Dedifferentiated amniotic fluid mesenchymal stem cell (primary cell): ENCODE measurements around the gene NRP2.

Source experiments
- DNase-seq: peaks from one replicate; pipeline ENCODE4 v3.0.0-alpha.2; 2016; ENCODE audit errors: extremely low spot score

Gene NRP2

DNA sequence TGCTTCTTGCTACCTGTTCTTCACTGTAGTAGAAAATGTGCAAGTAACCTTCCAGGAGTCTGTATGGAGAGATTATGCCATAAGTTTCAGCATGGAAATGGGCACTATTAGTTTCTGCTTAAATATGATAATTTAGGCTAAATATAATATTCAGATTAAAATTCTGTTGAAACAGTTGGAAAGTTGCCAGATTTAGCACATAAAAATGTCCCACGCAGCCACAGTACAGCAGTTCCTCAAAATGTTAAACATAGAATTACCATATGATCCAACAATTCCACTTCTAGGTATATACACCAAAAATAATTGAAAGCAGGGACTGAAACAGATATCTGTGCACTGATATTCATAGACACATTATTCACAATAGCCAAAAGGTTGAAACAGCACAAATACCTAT, 121.2 kb downstream of the NRP2 start:
- no peak for DNase-seq

DNA sequence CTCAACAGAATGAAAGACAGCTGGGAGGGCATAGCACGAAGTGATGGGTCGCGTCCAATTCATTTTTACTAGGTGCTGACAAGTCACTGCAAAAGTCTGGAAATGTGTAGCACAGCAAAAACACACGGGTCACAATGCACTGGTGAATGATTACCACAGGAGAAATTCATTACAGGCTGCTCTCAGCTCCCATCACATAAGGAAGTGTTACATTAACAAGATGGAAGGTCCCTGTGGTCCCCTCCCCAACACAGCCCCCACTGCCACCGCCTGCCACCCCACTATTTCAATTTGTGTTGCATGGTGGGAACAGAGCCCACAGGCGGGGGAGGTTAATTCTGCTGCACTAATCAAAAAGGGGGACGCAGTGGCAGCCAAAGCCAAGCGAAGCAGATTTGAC, 122.8 kb downstream of the NRP2 start:
- no peak for DNase-seq

DNA sequence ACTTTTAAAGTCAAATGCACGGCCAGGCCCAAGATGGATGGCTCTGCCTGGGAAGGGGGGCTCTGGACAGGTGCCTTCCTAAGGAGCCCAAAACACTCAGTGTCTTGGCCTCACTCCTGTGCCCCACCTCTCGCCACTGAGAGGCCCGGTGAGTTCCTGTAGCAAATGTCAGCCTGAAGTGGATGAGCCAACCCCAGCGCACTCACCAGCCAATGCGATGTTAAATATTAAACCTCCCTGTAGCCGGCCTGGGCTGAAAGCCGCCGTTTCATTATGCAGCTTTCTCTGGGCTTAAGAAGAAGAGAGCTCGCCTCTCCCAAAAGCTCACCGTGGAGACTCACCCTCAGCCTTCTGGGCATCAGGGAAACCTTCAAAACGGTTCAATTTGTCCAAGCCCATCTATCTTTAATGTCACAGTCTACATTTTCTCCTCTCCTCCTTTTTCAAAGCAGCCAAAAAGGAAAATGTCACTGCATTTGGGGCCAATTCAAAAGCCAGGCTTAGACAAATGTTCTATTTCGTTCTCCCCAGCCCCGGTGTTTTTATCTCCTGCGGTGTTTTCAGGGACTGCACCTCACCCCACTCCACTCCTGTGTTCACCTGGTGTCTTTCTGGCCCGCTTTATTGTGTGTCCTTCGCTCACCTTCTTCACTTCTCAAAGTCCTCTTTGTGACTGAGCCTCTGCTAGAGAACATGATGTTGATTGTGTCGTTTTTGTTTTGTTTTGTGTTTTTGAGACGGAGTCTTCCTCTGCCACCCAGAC, 124.0 kb downstream of the NRP2 start:
- no peak for DNase-seq

DNA sequence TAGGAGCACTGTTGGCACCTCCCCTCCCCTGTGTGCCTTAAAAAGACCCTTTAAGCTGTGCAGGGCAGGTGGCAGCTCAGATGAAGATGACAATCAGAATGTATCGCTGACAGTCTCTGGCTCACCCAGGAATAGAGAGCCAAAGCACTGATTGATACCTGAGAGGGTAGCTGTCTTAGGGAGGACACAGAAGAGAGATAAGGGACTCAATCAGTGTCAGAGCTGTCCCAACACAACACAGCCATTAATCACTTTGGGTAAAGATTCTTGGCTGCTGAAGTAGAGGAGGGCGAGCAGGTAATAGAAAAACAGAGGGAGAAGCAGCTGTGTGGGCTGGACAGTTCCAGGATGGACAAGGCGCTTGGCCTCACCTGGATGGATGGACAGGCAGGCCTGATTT, 124.9 kb downstream of the NRP2 start:
- DNase-seq: no peak

DNA sequence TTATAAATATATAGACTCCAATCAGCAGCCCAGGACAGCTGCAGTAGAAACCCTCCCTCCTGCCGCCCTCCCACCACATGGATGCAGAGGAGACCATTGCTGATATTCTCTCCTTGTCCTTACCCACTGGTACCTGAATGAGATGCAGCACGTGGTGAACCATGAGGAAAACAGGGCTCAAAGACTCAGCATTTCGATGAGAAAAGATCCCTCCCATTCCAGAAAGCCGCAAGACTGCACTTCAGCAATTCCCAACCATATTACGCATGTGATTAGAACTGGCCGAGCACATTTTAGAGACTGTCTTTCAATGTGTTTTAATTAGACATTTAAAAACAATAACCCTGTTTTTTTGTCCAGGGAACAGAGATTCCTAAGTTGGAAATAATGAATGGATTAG, 125.5 kb downstream of the NRP2 start:
- DNase-seq: no peak

DNA sequence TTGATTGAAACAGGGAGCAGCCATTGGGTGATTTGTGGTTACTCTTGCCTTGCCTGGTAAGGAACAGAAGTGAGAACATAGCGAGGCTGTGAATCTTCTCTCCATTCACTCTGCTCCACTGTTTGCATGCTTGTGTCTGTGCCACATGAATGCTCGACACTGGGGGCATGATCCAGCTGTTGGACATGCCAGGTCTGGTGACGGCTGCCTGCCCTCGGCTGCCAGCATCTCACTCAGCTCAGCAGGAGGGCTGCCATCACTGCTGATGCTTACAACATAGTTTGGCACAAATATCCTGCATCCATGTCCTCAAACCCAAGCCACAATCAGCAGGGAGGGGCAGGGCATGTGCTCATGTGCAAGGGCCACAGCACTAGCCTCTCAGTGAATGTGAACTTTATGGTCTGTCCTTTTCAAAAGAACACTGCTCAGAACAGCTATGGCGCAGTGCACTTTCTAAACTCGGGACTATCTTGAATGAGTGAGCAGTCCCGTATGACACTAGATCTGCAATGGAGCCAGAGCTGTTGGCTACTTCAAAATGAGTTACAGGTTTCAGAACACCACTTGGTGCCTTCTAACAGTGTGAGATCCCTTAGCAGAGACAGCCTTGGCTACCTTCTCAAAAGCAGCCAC, 126.3 kb downstream of the NRP2 start:
- DNase-seq: no peak

DNA sequence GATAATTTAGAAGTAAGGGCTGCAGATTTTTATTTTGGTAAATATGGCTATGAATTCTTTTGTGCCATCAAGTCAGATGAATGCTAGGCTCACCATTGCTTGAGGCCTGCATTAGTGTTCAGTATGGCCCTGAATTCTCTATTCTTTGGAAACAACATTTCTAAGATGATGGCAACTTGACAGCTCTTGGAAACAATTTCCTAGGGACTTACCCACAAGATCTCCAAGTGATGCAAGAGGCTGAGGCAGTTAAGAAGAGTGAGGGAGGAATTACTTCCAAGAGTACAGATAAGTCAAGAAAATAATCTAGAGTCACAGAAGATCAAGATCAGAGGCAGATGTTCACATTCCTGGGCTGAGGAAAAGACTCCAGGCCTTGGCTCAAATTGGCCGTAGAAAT, 129.1 kb downstream of the NRP2 start:
- DNase-seq: no peak

DNA sequence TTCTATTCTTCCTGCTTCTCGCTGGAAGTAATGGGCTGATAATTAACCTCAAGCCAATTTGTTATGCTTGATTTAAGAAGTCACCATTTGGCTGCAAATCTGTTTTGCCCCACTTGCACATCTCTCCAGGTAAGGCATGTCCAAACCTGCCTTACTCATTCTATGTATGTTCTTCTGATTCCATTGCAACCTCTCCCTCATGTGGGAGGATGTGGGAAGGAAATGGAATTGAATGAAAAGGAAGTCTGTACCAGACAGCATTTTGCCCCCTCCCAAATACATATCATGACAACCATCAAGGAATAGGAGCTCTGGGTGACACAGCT, 131.7 kb downstream of the NRP2 start:
- no peak for DNase-seq

DNA sequence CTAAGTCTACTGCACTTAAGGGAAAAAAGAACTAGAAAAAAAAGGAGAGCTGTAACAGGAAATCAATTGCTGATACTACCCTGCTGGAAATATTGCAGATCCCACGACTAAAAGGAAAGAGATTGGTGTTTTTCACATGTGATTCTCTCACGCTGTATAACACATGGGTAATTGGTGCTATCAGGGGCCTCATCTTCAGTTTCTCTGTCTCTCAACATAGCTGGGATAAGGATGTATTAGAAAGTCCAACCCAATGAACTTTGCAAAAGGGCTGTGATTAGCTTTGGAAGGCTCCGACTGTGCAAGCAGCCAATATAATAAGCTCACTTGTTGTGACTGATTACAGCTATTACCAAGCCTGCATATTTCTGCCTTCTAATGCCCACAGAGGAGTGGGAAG, 133.4 kb downstream of the NRP2 start:
- no peak for DNase-seq

DNA sequence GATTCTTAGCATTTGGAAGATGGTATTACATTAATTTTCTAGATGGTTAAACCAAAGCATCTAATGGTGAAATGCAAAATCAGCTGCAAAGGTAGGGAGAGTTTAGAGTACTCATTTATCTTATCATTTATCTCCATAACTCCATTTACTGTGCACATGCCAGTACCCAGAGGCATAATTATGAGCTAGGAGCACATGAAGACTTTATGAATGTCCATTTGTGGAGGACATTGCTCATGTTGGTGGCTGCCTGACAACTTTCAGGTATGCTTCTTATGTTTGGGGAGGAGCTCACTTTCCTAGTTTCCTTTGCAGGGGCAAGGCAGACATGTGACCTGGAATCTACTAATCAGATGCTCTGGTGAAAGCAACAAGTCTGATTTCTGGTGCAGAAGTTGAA, 134.0 kb downstream of the NRP2 start:
- DNase-seq: no peak

DNA sequence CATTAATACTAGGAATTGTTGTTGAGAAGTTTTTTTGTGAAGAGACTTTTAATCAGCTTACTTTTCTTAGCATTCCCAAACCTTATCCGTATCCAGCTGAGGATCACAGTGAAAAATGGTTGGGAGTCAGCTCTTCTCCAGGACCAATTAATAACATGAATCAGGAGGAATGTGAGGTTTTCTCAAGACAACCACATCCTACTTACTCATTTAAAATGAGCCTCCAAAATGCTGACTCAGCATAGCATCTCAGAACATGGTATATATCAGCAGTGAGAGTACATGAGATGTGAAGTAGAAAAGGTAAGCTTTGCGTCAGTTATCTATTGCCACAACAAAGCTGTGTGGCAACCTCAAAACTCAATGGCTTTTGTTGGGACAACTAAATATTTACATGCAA, 140.3 kb downstream of the NRP2 start:
- no peak for DNase-seq

DNA sequence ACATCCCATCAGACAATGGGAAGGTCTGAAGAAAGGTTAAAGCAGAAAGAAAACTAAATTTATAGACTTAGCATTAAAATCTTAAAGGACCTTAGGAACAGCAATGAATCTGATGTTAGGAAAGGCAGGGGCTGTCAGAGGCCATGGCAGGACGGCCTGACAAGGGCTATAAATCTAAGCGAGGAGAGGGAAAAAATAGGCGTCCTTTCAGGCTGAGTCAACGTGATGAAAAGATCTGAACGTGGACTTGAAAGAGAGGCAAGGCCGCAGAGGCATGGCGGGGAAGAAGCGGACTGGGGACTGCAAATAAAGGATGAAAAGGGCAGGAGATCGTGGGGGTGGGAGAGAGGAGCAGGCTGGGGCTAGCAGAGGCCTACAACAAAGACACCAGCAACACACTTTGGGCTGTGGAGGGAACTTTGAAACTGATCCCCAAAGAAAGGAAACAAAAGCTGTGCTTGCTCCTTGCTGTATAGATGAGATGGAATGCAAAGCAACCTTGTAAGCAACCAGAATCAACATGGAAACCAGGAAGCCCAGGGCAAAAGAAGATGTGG, 145.6 kb downstream of the NRP2 start:
- no peak for DNase-seq

DNA sequence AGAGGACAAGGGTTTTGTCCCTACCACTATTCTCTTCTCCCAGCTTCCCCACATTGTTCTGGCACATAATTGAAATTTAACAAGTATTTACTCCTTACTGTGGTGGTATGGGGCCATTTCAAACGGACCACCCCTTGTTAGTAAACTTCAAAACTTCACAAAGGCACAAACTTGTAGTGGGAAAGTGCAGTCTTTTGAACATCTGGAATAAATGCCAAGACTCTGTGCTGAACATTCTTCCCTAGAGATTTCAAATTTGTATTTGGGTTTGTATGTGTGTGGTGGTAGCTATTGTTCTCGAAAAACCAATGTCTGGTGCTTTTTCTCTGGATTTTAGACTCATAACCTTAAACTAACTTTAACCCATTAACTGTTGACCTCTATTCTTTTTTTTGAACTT, 151.6 kb downstream of the NRP2 start:
- no peak for DNase-seq

DNA sequence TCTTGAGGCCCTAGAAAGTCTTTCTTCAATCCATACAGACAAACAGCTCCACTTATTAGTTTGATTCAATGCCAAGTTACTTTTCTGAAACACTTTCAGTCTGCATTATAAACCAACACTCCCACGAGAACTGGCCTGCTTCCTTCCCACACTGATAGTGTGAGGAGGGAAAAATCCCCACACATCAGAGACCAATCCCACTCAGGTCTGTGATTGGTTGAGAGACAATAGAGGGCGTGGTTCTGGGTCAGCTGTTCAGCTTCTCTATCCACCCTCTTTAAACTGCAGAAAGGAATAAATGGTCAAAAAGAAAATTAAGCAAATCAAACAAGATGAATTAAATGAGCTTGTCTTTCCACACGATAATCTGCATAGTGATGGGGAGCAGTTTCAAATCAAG, 152.5 kb downstream of the NRP2 start:
- no peak for DNase-seq

DNA sequence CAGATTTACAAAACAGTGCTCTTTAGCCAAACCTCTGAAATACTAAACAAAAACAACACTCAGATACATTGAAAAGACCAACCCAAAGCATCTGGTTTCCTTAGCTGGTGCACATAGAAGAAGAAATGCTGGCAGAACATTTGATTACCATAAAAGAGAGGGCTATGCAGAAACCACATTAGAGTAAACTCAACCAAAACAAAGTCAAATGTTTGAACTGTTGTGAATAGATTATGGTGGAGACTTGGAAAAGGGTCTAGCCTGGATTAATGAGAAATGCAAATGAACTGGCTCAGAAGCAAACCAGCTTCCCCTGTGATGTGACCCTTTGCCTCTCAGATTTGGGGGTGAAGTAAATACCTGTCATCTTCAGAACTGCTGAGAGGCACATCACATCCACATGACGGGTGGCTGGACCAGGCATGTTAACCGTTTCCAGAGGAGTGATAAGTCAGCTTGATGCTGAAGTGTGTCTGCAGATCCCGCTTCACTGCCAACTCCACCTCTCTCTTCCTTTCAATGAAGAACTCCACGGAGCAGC, 153.0 kb downstream of the NRP2 start:
- DNase-seq: peak; percentile 37

DNA sequence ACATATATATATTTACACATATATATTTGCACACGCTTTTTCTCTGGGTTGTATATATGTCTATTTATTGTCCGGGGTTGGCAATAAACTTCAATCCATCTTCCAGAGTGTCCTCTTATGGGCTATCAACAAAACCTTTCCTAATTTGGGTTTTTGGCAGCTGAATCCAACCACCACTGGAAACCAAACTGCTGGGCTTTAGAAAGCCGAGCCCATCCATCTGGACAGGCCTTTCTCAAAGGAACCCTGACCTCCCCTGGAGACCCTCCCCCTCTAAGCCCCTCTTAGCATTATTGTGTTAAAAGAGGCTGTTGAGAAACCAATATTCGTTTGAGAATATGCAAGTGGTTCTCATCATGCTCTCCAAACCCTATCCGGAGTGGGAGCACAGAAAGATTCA, 153.6 kb downstream of the NRP2 start:
- DNase-seq: no peak

DNA sequence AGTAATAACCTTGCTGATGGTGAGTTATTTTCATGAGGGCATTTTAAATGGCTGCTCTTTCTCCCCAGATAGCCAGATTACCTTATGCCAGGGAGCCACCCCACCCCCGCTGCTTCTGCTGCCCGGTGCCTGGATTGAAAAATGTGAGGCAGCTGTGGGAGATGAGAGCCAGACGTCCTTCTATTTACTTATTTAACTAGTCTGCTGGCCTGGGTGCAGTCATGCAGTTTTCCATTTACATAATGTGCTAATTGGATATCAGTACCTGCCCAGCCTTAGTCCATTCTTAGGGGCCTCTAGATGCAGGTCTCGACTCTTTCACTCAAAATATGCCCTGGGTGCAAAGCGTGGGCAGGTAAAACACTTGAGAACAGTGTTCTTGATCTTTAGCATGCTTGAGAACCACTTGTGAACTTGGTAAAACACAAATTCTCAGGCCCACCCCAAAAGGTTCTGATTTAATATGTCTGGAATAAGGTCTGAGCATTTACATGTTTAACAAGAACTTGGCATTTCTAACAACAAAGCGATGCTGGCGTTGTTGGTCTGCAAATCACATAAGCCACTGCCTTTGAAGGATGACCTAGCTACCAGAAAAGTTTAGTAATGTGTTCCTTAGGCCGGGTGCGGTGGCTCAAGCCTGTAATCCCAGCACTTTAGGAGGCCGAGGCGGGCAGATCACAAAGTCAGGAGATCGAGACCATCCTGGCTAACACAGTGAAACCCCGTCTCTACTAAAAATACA, 154.3 kb downstream of the NRP2 start:
- no peak for DNase-seq

DNA sequence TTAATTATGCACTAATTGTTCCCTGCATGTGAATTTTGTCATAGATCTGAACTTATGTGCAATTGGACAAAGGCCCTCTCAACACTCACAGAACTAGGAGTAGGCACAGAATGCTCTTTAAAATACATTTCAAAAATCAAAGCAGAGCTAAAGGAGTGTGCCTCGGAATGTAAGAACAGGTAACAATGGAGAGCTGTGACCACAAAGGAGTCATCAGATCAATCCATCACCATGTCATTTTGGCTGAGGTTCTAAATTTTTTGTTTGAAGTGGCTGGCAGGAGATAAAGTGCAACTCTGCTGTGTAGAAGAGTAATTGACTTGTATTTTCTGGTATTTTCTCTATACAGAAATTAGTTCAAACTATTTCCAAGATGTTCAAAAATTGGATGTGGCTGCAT, 155.4 kb downstream of the NRP2 start:
- DNase-seq: no peak

DNA sequence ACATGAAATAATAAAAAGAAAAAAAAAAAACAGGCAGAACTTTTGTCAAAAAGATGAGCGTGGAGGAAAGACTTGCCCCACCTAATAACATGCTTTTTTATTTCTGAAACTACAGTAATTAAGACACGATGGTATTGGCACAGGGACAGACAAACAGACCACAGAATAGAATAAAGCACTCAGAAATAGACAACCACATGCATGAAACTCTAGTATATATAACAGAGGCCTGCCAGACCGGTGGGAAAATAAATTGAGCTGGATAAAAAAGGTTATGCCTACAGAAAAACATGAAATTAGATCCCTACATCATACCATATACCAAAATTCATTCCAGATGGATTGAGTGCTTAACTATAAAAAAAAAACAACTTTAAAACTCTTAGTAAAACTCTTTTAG, 163.1 kb downstream of the NRP2 start:
- DNase-seq: peak; percentile 79
